GM19099 (cell line): ENCODE data around the gene TBC1D22A.

Experiments
- POLR2A ChIP-seq: IDR thresholded peaks from 3 replicates; pipeline ENCODE4 v1.6.1; 2011; ENCODE audit warnings: low read depth; ENCODE audit not compliant: insufficient read length; ENCODE audit errors: extremely low read depth

The TBC1D22A gene

DNA sequence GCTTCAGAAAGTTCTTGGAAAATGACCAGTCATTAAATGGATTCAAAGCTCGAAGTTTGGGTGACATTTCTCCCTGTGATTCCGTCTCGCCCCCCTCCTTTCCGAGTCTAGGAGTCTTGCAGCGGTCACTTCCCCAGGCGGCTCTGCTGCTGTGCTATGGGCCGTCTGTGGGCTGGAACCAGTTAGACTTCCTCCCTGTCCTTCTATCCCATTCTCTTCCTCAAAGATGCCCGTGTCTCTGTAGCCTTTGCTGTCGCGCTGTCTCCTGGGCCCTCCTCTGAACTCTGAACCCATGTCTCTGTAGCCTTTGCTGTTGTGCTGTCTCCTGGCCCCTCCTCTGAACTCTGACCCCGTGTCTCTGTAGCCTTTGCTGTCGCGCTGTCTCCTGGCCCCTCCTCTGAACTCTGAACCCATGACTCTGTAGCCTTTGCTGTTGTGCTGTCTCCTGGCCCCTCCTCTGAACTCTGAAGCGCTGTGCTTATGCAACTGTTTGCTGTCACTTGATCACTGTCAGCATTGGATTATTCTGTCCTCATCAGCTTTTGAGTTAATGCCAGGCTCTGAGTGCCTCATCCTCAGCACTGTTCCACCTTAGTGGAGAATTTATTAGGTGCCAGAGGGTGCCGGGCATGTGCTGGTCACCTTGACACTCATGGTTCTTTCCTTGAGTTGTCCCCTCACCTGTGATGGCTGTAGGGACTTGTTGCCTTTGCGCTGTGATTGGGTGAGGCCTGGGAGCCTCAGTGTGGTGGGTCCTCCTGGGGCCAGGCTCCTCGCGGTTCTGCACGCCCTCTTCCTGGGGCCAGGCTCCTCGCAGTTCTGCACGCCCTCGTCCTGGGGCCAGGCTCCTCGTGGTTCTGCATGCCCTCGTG, 173.3 kb downstream of the TBC1D22A start:
- no peak for TF ChIP-seq POLR2A

DNA sequence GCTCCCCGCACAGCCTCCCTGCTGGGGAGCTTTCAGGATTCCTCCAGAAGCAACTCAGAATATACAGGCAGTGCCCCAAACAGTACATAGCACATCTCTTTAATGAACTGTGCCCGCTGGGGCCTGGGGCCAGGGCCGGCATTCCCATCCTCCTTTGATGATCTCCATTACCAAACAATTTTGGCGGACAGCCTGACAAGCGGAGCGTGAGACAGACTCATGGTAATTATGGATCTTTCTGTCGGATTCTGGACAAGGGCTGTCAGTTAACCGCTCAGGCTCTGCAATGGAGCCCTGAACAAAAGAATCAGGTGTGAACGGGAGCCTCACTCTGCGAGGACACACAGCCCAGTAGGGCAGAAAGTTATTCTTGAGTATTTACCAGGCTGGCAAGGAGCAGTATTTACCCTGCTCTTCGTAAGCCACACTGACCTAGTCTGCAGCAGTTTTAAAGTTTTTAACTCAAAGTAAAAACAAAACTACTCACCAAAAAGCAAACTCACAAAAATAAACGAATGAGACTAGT, 174.0 kb downstream of the TBC1D22A start:
- TF ChIP-seq POLR2A, result no peak

DNA sequence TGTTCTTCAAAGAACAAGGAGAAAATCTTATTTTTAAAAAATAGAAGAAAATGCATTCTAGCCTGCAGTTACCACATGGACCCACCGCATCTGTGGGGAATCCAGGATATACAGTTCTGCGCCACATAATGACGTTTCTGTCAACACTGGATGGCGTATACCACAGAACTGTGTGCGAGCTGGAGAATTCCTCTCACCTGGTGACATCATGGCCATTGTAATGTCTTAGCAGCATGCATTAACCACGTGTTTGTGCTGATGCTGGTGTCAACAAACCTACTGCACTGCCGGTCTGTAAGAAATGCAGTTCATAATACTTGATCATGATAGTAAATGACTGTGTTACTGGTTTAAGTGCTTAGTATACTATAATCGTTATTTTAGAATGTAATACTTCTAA, 174.7 kb downstream of the TBC1D22A start:
- TF ChIP-seq POLR2A, result no peak

DNA sequence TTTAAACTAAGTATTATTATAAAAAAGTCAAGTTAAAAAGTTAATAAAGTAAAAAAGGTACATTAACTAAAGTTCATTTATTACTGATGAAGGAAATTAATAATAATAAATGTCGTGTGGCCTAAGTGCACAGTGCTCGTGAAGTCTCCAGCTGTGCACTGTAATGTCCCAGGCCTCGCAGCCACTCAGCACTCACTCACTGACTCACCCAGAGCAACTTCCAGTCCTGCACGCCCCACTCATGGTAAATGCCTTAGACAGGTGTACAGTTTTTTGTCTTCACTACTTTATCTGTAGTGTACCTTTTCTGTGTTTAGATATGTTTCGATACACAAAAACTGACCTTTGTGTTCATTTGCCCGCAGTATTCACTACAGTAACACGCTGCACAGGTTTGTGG, 175.5 kb downstream of the TBC1D22A start:
- no peak for TF ChIP-seq POLR2A

DNA sequence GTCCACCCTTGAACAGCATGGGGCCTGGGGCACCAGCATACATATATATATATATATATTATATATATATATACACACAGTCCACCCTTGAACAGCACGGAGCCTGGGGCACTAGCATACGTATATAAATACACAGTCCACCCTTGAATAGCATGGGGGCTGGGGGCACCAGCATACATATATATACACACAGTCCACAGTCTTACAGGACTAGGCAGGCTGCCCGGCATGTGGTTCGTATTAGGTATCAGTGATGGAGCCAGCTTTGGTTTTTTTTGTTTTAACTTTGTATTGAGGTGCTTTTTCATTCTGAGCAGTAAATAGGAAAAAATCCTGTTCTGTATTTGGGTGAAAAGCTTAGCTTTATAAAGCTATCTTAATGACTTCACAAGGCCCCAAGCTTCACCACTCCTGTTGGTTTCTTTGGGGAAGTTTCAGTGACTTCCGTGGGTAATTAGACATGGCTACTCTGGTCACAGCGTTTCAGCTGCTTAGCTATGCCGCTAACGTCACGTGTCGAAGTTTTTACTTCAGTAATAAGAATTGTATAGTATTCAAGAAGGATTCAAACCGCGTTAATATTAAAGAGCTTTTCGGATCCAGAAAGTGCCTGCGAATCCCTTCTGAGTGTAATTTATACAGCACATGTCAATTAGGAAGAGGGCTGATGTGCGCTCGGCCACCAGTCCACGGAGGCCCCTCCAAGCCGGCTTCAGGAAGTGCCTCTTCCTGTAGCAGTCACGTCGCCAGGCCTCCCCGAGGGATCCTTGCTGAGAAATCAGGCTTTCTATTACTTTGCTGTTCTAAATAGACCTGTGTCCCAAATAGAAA, 179.7 kb downstream of the TBC1D22A start:
- TF ChIP-seq POLR2A, result no peak

DNA sequence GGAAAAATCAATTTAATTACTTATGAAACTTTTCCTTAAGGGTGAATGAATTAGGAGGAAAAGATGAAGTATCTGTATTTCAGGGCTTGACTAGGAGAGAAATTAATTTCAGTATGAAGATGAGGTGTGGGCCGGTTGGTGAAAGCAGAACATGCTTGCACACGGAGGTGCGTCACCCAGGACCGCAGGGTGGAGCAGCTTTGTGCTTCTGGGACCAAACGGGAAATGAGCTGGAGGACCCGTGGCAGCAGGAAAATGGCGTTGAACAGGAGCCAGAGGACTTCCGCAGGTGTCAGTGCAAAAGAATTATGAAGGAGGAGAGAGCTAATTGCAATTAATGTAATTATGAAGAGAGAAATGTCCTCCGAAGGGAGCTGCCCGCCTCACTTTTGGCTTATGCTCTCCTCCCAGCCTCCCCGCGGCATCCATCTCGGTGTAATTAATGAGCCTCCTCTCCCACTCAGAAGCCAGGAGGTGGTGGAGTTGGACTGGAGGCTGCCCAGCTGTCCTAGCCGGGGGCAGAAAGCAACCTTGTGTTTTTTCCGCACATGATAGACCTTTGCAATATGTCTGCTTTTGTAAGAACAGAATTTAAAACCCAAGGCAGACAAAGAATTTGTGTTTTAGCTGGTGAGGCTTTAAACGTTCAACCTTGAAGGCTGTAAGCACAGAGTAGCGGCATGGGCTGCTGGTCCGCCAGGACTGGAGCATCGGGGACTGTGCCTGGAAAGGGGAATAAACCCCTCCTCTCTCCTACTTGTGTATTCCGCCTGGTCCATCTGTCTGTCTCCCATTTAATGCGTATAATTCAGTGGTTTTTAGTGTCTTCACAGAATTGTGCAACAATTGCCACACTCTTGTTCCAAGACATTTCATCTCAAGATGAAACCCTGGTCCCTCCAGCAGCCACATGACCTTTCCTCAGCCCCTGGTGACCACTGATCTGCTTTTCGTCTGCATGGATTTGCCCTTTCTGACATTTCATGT, 180.6 kb downstream of the TBC1D22A start:
- TF ChIP-seq POLR2A, result no peak

DNA sequence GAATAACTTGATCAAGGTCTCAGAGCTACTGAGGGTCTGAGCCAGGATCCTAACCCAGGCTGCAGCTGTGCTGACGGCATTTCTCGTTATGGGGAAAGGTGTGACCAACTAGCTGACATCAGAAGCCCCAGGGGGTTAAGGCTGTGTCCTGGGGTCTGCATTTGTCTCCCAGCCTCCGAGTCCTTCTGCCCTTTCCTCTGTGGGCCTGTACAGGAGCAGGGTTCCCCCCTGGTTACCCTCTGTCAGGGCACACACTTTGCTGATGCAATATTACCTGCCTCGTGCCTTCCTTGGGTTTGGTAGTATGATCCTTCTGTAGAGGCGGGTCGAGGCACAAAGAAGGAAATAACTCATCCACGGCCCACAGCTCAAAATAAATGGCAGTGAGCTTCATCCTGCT, 183.0 kb downstream of the TBC1D22A start:
- no peak for TF ChIP-seq POLR2A

DNA sequence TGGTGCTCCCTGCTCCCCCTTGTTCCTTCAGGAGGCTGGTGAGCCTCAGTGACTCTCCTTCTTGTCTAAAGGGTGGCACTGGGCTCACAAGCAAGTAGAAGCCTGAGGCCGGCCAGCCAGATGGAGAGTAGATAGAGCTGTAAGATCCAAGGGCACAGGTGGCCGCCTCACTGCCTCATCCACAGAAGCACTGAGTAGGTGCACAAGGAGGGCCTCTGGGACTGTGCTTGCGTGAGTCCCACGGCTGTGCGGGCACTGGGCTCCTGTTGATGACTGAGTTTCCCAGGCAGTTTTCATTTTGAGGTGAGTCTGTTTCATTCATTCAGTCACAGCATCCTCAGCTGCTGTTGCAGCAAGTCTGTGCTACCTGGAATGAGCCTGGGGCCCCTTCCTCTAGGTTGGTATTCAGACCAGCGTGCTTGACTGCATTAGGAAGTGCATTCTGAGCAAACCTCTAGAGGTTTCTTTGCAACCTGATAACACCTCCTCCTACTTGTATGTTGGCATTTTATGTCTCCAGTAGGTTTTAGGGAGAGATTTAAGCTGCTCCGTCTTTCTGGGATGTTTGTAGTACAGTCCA, 184.0 kb downstream of the TBC1D22A start:
- TF ChIP-seq POLR2A, result no peak

DNA sequence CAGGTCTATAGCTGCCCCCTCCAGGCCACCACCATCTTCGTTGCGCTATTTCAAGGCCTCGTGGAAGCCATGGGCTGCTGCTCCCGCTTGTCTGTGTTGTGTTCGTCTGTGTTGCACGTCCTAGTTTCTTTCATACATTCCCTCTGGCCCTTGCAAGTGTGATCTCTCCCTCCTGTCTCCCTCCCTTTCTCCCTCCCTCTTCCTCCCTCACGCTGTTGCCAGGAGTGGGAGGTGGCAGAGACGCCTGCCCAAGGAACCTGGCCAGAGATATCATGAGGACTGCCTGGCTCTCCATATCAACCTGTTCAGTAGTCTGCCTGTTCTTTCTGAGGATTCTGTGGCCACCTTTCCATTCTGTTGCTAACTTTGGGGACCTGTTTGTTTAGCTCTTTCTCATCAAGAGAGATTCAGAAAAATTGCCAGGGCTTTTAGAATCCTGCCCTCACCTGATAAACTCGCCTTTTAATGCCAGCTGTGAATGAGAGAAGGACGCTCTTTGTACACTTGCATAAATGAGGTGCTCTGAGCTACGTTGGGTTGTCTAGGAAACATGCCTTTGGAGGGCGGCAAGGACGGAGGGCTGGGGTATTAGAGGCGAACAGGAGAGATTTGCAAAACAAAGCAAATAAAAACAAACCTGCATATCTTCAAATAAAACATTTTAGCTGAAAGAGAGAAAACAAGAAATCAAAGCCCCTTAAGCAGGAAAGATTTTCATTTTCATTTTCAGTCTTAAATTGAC, 185.2 kb downstream of the TBC1D22A start:
- TF ChIP-seq POLR2A, result no peak

DNA sequence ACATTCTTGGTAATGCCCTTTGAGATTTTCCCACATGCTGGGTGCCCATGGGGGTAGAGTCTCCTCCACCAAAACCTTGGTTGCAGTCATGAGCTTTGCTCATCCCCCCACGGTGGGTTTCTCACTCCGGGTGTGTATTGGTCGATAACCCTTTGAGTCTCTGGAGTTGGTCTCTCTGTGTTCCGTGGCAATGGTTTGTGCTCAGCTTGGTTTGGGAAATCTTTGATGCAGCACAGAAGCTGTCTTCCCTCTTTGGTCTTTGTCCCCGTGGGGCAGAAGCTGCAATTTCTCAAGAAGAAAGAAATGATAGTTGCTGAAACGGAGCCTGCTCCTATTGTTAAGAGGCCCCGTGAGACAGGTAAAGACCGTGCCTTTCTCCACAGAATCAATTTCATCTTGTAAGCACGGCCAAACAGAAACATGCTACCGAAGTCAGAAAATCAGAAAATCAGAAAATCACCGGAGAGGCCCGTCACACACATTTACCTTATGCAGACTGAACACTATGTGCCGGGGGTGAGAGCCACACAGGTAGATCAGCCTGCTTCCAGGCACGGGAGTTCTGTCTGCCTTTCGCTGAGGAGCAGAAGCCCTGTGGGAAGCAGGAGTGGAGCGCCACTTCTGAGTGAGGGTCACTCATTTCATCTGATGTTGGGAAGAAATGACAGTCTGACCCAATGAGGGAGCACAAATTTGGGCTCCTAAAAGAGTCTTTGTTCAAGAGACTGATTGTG, 186.1 kb downstream of the TBC1D22A start:
- no peak for TF ChIP-seq POLR2A

DNA sequence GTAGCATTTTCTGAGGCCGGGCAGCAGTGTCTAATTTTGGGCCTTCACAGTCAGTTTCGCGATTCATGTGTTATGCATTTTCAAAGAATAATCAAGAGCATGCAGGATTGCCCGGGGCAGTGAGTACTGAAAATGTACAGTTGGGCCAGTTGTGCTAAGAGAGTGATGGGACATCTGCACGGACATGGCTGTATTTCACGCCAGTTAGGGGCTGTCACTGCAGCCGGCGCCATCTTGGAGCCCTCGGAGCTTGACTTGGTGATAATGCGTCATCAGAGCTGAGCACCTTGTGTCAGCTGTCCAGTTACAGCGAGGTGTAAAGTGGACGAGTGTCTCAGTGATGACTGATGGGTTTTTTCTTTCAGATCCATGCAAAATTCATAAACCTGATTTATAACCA, 188.9 kb downstream of the TBC1D22A start:
- TF ChIP-seq POLR2A, result no peak

DNA sequence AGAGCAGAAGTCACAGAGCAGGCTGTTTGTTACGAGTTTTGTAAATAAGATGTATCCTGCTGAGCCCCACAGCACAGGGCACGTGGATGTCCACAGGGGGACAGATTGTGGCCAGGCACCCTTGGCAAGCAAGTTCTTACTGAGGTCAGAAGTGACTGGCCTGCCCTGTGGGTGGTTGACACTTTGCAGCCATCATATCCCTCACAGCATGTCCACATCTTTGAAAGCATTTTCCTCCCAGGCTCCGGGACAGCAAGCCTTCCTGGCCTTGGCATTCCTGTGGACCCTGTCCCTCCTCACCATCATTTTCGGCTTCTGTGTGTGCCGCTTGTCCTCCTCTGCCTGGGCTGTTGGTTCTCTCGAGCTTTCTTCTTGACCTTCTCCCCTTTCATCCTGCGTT, 189.5 kb downstream of the TBC1D22A start:
- no peak for TF ChIP-seq POLR2A
